IPS-18c (cell line): ENCODE data around the gene SRCAP.

Experiments used
- H3K4me3 ChIP-seq: 2 replicates; pipeline ENCODE4 v1.7.0; 2013; ENCODE audit warnings: low read depth, mild to moderate bottlenecking, low read length, moderate library complexity; ENCODE audit not compliant: insufficient read depth
- H3K9me3 ChIP-seq: one replicate; pipeline ENCODE4 v1.6.1; 2013; ENCODE audit warnings: mild to moderate bottlenecking, low read length, moderate library complexity; ENCODE audit not compliant: control insufficient read depth, insufficient read depth

The SRCAP gene

DNA sequence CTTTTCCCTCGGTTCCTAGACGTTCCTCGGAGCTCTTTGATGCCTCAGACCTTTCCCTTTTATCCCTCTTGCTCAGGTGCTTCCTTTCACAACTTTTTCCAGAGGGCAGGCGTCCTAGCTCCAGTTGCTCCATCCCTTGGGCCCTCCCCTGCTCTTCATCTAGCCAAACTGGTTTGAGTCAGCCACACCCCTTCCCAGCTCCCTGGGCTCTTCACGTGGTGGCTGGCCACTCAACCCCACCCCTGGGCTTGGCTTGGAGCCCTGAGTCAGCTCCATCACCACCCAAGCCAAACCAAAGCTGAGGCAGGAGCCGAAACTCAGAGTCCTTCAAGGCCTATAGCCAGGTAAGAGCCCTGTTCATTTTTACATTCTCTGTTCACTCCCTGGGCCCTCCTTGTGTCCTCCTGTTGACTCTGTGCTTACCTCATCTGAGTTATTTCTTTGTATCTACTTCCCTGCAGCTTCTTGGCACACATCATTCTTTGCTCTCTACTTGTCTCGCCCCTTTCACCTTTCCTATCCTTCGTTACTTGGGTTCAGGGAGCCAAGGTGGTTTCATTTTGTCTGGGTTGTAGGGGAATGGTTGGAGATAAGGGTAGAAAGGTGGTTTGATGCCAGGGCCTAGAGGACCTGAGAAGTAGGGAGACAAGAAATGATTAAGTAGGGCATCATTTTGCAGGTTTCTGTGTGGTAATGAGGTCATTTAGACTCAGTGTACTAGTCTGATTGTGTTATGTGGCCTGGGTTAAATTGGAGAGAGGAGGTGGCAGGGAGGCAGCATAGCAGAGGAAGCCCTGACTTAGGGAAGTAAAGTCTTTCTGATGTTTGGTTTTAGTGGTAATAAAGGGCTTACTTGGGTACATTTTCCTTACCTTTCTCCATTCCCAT lies 41.6 kb downstream of the SRCAP start:
- Histone ChIP-seq H3K4me3 (peak overlapping the region; percentile 20; the same call in 1 of the 2 replicates), H3K9me3 (no peaks in the 10 kb centered on the region)

DNA sequence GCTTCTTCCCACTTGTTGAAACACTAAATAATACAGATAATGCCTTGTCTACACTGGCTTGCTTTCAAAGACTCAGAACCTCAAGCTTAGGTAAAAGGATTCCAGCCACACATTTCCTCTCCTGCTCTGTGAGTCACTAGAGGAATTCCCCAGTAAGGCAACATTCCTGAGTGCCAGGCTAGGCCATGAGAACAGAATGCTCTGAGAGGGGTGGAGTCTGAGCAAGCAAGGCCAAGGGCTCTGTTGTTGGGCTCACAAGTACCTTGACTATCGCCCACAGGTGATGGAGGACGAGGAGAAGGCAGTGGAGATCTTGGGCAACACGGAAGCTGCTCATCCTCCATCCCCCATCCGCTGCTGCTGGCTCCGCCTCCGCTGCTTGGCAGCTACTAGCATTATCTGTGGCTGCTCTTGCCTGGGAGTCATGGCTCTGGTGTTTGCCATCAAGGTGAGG lies 42.5 kb downstream of the SRCAP start:
- Histone ChIP-seq H3K4me3 (no peak overlapping the region), H3K9me3 (no peaks in the 10 kb centered on the region)

DNA sequence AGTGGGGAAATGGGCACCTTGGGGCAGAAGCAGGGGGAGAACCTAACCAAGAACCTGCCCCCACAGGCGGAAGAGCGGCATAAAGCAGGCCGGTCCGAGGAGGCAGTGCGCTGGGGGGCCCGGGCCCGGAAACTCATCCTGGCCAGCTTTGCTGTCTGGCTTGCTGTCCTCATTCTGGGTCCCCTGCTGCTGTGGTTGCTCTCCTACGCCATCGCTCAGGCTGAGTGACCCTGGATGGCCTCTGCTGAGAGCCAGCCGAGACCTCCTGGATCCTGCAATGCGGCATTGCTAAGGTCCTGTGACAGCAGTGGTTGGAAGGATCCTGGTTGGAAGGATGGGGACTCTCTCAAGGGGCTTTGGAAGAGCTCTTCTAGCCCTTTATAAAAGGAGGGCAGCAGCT lies 44.7 kb downstream of the SRCAP start:
- Histone ChIP-seq H3K9me3 (no peaks in the 10 kb centered on the region), H3K4me3 (no peak overlapping the region)

DNA sequence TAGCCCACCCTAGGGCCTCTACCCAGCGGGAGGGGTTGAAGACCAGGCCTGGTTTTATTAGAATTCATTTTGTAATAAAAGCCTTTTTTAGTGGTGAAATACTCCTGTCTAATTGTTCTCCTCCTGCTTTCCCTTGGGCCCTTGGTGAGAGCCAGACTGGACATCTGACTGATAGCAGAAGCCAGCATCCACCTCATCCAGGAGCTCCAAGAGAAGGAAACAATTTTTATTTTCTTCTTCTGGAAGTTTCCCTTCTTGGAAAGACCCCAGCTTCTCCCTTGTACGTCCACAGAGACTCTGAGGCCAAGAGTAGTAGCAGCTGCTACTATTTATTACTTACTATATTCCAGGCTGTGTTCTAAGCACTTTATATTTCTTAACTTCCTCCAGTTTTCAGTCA lies 45.2 kb downstream of the SRCAP start:
- Histone ChIP-seq H3K9me3 (no peaks in the 10 kb centered on the region), H3K4me3 (no peak overlapping the region)

DNA sequence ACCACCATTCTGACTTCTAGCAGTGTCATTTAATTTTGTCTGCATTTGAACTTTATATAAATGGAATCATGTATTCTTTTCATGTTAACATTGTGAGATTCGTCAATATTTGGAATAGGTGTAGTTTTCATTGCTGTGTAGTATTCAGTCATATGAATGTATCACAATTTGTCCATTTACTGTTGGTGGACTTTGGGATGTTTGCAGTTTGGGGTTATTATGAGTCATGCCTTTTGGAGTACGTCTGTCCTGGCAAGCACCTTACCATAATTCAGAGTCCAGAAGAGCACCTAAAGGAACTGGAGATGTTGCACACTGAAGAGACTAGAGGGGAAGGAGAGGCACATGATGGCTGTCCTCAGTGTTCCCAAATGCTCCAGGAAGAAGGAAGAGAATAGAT lies 46.1 kb downstream of the SRCAP start:
- no peak overlapping the region for H3K4me3 ChIP-seq
- H3K9me3 ChIP-seq, result no peaks in the 10 kb centered on the region

DNA sequence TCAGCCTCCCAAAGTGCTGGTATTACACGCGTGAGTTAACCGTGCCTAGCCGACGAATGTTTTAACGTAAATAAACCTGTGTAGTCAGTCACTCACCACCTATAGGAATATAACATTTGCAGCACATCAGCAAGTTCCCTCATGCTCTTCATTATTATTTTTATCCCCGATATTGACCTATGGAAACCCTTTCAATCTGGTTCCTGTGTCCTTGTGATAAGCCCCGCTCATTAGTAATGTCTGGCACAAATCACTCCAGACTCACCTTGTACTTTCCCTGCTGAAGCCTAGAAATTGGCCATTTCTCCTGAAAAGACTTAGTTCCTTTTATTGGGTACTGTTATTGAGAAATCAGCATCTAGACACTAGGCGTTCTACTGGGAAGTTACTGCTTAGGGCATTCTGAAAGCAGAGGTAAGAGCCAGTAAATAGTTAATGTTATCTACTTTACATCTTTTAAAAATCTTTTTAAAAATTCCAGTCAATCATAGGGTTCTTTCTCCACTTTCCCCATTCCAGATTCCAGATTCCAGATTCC lies 47.7 kb downstream of the SRCAP start:
- Histone ChIP-seq H3K9me3 (no peaks in the 10 kb centered on the region), H3K4me3 (no peak overlapping the region)

DNA sequence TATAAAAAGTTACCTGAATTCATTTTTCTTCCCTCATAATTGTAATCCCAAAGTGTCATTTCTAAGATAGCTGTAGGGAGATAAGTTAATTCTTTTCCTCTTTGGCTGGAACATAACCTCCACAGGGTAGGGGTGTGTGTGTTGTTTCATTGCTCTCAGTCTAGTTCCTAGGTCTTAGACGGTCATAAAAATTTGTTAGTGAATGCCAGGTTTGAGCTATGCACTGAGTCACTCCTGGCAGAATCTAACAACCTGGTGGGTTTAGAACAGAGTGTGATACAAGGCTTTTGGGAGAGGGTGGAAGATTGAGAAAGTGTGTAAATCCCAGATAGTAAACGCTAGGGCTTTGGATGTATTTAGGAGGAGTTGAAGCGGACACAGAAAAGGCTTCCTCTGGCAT lies 48.4 kb downstream of the SRCAP start:
- no peaks in the 10 kb centered on the region for H3K9me3 ChIP-seq
- peak overlapping the region; percentile 77; the same call in 1 of the 2 replicates for H3K4me3 ChIP-seq

DNA sequence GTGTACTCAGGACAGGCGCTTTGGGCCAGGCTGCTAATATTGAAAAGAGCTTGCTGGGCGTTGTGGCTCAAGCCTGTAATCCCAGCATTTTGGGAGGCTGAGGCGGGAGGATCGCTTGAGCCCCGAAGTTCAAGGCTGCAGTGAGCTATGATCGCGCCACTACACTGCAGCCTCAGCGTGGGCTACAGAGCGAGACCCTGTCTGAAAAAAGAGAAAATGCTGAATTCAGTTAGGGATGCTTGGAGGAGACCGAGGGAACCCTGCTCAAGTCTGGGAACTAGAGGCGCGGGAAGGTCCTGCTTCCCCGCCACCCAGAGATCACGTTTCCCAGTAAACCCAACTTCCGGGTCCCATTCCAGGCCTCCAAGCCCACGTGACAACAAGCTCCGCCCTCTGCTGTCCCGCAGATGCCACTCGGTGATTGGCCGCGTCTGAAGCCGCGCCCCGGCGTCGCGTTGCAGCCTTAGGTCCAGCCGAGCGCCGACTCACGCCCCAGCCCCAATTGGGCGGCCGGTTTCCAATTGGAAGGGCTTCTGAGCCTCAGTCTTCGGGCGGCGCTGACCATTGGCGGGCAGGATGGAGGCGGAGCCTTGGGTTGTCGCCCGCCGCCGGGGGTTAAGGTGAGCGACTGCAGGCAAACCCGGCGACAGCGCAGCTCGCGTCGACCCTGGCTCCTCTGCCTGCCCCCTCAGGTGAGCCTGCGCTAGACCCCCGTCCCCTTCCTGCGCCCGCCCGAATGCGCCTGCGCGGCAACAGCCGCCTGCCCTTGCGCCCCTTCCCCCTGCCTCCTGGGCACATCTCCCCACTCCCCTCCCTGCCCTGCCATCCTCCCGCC lies 49.0 kb downstream of the SRCAP start, which contains the start of gene PHKG2:
Gene PHKG2, plus strand, starts transcription at position 627 of the 835 bp plus-strand sequence. CDS start 396 bp downstream, outside the sequence.
- H3K9me3 ChIP-seq, result no peaks in the 10 kb centered on the region
- peak within 1 kb of the TSS; percentile 77 for H3K4me3 ChIP-seq

DNA sequence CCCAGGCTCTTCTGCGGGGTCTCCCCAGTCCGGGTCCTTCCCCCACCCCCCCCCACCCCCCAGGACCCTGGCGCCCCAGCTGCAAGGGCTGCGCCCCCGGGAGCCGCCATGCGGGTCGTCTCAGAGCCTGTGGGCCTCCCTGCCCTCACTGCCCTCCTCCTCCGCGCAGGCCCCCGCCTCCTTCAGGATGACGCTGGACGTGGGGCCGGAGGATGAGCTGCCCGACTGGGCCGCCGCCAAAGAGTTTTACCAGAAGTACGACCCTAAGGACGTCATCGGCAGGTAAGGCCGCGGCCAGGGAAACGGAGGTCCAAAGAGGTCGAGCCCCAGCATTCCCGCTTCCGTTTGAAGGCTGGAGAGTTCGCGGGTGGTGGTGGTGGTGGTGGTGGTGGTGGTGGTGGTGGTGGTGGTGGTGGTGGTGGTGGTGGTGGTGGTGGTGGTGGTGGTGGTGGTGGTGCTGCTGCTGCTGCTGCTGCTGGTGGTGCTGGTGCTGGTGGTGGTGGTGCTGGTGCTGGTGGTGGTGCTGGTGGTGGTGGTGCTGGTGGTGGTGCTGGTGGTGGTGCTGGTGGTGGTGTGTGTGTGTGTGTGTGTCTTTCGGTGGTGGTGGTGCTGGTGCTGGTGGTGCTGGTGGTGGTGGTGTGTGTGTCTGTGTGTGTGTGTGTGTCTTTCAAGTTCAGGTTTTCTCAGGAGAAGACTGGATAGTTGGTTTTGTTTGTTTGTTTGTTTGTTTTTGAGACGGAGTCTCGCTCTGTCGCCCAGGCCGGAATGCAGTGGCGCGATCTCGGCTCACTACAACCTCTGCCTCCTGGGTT lies 49.9 kb downstream of the SRCAP start:
- Histone ChIP-seq H3K9me3 (no peaks in the 10 kb centered on the region), H3K4me3 (peak overlapping the region; percentile 77)

DNA sequence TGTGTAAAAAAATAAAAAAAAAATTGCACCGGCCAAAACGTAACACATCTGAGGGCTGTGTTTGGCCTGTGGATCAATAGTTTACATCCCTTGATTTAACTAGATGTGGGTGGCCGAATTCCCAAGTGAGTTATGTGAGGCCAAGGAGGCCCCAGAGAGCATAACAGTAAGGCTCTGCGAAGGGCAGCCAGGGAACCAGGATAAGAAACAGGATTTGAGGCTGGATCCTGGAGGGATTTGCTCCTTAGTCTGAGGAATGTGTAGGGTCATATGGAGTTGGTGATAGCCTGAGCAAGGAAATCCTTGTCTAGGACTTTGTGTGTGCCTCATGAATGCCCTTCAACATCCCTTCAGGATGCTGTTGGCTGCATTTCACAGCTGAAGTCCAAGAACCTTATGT lies 51.2 kb downstream of the SRCAP start:
- no peak overlapping the region for H3K4me3 ChIP-seq

DNA sequence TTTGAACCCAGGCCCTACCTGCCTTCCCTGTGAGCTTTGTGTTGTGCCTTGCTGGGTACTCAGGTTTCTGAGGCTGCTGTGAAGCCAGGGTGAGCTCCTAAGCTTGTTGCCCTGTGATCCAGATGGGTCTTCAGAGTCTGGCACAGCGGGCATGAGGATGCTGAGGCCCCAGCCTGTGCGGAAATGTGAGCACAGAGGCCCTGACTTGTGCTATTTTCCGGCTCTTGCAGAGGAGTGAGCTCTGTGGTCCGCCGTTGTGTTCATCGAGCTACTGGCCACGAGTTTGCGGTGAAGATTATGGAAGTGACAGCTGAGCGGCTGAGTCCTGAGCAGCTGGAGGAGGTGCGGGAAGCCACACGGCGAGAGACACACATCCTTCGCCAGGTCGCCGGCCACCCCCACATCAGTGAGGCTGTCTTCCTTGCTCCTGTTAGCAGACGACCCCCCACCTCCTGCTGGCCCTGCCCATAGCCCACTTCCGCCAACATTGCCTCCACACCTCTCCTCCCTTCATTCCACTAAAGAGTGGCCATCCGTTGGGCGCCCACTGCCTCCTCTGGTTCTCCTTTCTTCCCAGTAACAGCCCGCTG lies 52.0 kb downstream of the SRCAP start:
- H3K4me3 ChIP-seq, result no peak overlapping the region
- H3K9me3 ChIP-seq, result no peaks in the 10 kb centered on the region

More for the DNA sequence above, 51.2 kb downstream of the SRCAP start:
- H3K9me3 ChIP-seq, result no peaks in the 10 kb centered on the region

DNA sequence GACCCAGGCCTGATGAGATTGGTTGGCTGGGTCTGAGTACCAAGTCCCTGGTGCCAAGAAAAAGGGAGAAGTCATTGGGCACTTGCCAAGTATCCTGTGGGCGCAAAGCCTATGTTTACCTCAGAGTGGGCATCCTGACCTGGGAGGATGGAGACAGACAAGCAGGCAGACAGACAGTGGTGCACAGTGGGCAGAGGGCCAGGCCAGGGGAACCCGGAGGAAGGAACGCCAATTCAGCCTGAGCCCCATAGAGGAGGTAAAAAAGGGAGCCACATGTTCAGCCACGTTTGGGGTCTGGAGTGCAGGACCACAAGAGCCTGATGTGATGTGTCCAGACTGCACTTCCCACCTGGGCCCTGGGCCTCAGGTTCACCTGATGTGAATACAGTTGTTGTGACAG lies 54.6 kb downstream of the SRCAP start:
- H3K9me3 ChIP-seq, result no peaks in the 10 kb centered on the region

DNA sequence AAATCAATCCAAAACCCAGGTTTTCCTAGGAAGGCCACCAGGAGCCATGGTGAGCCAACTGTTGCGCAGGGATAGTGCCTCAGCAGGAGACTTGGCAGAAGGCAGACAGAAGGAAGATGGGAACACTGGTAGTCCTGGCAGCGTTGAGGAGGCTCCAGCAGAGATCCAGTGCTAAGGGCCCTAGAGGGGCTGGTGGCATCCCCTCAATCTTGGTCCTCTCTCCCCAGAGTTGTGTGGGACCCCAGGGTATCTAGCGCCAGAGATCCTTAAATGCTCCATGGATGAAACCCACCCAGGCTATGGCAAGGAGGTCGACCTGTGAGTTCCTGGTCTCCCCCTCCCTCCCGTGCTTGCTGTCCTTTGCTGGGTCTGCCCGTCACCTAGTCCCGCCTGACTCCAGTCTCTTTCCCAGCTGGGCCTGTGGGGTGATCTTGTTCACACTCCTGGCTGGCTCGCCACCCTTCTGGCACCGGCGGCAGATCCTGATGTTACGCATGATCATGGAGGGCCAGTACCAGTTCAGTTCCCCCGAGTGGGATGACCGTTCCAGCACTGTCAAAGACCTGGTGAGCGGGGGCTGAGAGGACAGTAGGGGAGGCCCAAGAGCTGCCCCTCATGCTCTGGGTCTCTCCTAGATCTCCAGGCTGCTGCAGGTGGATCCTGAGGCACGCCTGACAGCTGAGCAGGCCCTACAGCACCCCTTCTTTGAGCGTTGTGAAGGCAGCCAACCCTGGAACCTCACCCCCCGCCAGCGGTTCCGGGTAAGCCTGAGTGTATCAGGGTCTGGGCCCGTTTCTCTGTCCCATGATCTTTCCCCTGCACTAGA lies 57.2 kb downstream of the SRCAP start:
- Histone ChIP-seq H3K9me3 (no peaks in the 10 kb centered on the region), H3K4me3 (no peak overlapping the region)

More for the DNA sequence above, 54.6 kb downstream of the SRCAP start:
- H3K4me3 ChIP-seq, result no peak overlapping the region

DNA sequence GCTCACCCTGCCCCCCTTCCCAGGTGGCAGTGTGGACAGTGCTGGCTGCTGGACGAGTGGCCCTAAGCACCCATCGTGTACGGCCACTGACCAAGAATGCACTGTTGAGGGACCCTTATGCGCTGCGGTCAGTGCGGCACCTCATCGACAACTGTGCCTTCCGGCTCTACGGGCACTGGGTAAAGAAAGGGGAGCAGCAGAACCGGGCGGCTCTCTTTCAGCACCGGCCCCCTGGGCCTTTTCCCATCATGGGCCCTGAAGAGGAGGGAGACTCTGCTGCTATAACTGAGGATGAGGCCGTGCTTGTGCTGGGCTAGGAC lies 57.8 kb downstream of the SRCAP start:
- no peaks in the 10 kb centered on the region for H3K9me3 ChIP-seq
- no peak overlapping the region for H3K4me3 ChIP-seq

DNA sequence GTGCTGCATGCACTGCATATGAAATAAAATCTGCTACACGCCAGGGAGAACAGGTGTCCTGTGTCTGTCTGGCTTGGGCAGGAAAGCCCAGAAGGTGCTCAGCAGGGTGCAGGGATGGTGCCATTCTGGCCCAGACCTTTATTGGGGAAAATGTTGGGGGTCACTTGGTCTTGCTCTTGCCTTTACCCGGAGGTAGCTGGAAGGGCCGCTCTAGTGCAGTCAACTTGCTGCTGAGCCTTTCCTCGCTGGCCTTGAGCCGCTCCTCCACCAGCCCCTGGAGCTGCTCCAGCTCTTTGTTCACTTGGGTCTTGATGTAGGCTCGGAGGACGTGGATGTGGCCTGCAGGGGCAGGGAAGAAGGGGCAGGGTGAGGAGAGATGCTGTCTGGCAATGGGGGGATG lies 58.3 kb downstream of the SRCAP start:
- no peaks in the 10 kb centered on the region for H3K9me3 ChIP-seq
- H3K4me3 ChIP-seq, result no peak overlapping the region

DNA sequence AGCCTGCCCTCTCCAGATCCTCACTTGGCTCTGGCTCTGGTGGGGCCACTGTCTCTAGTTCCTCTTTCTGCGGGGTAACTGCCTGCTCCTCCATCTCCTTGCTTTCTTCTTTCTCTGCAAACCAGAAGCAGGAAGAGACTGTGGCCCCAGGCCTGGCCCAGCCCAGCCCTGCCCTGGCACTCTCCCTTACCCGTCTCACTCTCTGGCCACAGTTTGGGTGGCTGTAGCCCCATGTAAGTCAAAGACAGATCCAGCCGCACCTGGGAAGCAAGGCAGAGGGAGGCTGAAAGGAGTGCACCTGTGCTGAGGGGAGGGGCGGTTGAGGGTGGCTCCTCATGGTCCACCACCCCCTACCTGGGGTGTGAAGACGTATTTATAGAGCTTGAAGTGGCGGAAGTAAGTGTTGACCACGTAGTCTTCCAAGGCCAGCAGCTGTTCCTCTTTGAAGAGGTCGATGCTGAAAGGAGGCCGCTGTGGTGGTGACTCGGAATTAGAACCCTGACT lies 60.1 kb downstream of the SRCAP start:
- Histone ChIP-seq H3K4me3 (no peak overlapping the region), H3K9me3 (no peaks in the 10 kb centered on the region)
